Hematopoietic multipotent progenitor cell (in vitro differentiated cells): ENCODE measurements around the gene LINC00237. TPM values are rescaled to one million over a fixed set of nuclear protein-coding genes. Genes with fewer than 3 reads are reported as not detected.
A peak's percentile ranks its signal among the peaks of the same experiment; 100 is the strongest.

Experiments used
- DNase-seq, 3 donors: peaks; one replicate each; pipeline ENCODE4 v3.0.0-alpha.2; 2011 to 2015; ENCODE audit warnings: low read depth in 2 of 3, low spot score in 2 of 3
- total RNA-seq: library from RNA; depleted of rRNA; stranded (reverse); fragments of >200 nt; gene quantifications from one replicate; pipeline ENCODE4 v1.2.3, GENCODE V29; 2012

The LINC00237 gene
- total RNA-seq, 1 donor = not detected

DNA sequence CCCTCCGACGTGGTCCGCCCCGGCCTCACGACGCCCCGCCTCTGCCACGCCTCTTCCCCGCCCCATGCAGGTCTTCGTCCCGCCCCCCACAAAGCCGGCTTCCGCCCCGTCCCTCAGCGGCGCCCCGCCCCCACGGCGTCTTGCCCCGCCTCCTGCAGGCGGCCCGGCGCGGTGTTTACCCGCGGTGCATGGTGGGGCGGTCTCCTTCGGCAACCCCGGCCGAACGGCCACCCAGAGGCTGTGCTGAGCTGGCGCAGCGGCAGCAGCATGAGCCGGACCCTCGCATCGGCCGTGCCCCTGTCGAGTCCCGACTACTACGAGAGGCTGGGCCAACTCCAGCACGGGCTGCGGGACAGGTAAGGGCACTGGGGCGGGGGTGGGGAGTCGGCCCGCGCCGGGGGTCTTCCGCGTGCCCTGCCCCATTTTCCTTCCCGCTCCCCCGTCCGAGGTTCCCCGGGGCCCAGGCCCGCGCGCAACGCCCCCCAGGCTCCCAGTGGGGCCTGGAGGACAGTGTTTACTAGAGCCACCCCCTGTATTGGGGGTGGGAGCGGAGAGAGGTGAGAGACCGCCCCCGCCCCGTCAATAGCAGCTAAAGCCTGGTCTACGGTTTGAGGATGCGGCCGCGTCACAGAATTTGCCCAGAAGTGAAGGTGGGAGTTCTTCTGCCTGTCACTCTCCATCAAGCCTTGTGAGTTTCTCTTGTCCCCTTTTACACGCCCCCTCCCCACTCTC lies 19.9 kb upstream of the LINC00237 start, which contains the start of gene KIZ:
Gene KIZ, plus strand, starts transcription at position 234 of the 732 bp plus-strand sequence. Its CDS starts 34 bp downstream, at position 268.
- peak; percentile 94 to 98 (median 95) for DNase-seq

DNA sequence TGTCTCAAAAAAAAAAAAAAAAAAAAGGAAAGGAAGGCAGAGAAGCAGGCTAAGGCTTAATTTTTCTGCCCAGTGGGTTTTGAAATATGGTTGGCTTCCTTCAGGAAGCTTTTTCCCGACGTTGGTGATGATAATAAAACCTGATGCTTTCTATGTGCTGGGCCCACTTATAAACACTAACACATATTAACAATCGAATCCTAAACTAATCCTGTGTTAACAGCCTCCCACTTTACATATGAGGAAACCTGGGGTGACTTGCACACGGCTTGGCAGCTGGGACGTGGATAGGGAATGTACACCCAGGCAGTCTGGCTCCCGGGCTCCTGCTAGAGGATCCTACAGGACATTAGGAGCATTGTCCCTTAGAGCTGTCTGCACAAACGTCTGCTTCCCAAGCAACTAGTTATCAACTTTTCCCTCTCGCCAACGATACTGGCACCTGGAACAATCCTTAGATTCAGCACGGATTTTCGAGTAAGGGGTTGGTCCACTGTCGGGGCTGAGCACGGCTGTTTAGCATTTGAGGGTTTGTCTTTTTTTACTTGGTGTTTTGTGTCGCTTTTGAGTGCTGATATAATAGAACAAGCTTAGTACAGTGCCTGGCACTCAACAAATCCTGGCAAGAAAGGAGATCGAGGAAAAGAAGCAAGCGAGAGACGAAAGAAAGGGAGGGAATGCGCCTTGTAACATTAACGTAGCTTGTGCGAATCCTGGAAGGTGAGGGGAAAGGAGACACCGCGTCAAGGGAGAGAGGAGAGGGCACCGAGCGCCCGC lies 19.1 kb upstream of the LINC00237 start:
- DNase-seq = no peak

- DNase-seq = no peak
These were observed 18.0 kb upstream of the LINC00237 start for GRCh38 chr20:21124190-21124589.

DNA sequence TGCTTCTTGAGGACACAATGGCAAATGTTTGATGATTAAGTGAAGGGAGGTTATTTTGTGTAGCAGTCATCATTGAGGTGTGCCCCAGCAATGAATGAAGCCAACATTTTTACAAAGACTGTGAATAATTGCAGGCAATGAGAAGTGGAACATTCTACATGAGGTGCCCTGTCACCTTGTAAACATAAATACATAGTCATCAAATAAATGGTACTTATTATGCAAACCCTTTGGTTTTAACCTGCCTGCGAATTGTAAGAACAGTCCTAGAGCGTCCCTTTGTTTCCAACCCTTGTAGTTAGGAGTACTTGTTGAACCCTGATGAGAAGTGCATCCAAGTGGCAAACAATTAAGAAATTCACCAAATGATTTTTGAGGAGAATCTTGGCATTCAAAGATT lies 12.6 kb upstream of the LINC00237 start:
- DNase-seq = no peak

DNA sequence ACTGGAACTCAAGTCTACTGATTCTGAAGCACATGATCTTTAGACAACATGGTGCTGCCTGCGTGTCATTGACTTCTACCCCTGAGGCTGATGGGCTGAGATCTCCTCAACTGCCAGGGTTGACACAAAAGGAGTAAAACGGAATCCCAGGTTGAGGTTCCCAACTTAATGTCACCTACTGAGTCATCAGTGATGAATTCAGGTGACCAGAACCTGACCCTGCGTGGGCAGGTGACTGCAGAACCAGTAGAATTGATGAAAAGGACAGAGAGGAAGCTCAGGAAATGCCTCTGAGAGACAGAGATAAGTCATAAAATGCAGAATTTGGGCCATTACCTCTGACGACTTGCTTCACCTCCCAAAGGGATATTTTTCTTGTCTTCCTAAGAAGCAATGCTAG lies 12.0 kb upstream of the LINC00237 start:
- no peak for DNase-seq

DNA sequence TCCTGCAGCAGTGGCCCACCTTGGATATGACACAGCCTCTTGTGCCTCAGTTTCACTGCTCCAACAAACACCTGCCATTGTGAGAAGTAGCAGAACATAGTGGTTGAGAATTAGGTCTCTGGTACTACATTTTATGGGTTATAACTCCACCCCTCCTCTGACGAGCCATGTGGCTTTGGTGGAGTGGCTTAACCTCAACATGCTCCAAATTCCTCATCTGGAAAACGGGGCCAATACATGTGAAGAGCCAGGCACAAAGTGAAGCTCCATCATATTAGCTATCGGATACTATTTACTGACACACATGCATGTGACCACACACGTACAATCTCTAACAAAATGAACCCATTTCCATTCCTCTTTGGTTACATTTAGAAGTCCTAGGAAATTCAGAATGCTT lies 11.4 kb upstream of the LINC00237 start:
- DNase-seq = no peak

DNA sequence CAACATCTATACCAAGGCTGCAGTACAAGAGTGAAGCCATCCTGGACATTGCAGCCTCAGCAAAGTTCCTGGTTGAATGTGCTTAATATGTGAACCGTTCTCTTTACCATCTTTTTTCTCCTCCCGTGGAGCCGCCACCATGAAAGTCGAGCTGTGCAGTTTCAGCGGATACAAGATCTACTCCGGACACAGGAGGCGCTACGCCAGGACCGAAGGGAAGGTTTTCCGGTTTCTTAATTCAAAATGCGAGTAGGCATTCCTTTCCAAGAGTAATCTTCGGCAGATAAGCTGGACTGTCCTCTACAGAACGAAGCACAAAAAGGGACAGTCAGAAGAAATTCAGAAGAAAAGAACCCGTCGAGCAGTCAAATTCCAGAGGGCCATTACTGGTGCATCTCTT lies 8.4 kb upstream of the LINC00237 start:
- no peak for DNase-seq

- no peak for DNase-seq
These were observed 7.5 kb upstream of the LINC00237 start for GRCh38 chr20:21113697-21114096.

DNA sequence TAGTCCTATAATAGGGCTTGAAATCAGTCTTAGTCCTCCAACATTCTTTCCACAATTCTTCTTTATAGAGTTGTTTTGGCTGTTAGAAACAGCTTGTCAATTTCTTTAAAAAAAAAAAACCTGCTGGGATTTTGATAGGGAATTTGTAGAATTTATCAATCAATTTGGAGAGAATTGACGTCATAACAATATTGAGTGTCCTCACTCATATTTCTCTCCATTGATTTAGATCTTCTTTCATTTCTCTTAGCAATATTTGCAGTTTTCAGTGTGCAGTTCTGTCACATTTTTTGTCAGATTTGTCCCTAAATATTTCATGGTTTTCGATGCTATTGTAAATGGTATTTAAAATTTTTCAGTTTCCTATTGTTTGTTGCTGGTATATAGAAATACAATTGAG lies 5.3 kb upstream of the LINC00237 start:
- DNase-seq = no peak

- no peak for DNase-seq
These were observed 4.7 kb upstream of the LINC00237 start for GRCh38 chr20:21110811-21111210.

DNA sequence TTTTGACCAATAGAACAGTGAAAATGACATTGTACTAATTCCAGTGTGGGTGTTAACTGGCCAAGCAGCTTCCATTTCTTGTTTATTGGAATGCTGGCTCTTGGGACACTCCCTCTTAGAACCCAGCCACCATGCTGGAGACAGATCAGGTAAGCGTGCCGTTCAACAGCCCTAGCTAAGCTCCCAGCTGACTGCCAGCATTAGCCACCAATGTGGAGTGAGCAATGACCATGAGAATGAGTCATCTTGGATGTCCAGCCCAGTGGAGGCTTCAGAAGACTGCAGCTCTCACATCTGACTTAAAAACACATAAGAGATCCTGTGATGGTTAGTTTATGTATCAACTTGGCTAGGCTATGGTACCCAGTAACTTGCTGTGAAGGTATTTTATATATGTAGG lies 3.0 kb upstream of the LINC00237 start:
- no peak for DNase-seq

GRCh38 chr20:21105429-21106170 lies 558 bp downstream of the LINC00237 start:
- no peak for DNase-seq

DNA sequence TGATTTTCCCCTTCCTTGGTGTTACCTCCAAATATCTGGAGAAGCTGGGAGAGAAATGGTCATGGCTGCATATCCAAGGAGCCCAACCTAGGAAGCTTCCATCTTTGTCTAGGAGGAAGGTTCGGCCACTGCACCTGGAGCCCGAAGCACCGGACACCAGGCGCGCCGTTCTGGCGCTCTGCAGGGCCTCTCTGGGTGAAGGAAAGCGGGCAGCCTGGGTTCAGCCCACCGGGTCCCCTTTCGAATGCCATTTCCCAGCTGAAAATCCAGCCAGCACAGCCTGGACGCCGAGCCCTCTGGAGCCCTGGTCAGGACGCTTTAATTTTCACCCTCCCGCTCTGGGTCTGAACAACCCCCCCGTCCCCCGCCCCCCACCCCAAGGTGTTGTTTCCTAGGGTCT lies 1.2 kb downstream of the LINC00237 start:
- DNase-seq = no peak

DNA sequence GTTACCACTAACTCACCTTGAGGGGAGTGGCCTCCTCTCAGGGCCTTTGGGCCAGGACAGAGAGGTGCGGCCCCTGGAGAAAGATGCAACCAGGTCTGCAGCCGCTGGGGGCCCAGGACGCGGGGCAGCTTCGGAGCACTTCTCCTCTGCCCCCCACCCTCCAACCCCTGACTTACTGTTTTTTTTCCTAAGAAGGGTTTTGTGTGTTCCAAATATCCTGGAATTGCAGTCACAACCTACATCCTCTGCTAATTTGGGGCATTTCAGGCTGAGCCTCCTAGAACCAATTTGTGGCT lies 1.7 kb downstream of the LINC00237 start:
- DNase-seq = no peak

DNA sequence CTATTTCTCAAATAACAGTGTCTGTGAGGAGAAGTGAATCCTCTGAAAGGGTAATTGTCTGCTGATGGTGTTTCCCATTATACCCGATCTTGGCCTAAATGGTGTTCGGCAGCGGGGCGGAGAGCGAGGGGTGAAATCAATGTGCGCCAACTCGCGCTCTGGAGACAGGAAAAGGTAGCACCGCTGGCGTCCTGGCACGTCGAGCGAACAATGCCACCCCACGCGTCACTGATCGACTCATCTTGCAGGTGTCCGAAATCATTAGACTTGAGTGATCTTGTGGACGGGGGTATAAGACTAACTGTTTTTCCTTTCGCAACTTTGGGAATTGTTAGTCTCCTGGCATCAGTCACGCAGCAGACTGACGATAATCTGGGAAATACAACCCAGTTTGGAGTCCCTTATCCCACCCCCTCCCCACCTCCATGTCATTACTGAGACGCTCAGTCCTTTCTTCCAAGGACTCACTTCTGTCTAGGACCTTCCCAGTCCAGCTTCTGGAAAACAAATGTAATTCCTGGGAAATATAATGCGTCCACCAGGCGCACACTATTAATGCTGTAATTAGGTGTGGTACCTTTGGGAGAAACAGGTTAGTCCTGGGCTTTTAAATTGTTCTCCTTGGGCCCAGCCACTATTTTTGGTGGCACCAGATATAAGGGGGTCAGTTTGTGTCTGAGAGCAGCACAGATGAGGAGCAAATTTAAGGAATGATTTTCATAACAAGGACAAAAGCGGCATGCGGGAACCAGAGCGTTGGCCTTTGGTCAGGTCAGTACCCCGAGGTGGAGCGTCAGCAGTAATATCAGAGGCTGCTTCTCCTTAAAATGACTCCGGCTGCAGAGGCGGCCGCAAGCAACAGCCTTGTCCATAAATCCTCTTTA lies 2.3 kb downstream of the LINC00237 start:
- no peak for DNase-seq

GRCh38 chr20:21102603-21103311 lies 3.4 kb downstream of the LINC00237 start:
- DNase-seq = peak in 1 of 3 donors; percentile 39

DNA sequence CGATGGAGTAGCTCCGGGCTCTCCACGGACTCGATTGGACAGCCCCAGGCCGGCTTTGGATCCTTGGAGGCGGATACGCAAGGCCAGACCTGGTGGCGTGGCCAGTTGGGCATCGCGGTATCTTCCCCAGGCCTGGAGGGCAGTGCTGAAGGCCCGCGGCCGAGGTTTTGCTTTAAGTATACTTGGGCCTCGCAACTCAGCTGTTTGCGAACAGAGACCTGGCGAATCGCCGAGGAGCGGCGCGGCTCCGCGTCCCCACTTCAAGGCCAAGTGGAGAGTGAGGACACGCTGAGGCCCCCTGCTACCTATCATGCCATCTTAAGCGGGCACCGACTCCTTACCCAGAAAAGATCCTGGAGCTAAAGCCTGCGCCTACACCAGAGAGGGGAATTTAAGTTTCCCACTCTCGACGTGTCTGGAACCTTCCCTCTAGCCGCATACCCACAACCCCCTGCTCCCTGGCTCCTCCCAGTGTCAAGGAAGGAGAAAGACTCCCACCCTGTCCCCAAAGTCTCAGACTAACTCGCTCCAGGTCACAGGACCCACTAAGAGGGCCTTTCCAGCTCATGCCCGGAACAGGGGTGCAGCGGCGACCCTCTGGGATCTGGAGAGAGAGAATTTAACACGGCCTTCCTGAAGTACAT lies 4.1 kb downstream of the LINC00237 start:
- peak in 1 of 3 donors; percentile 24 for DNase-seq

GRCh38 chr20:21101453-21101931 lies 4.7 kb downstream of the LINC00237 start:
- DNase-seq = no peak
